ENCODE data around the gene AAGAB.

GRCh38 chr15:67296684-67297083 is 42.2 kb upstream of the AAGAB start:
- no peak for TF ChIP-seq CTCF (IDR thresholded peaks at IDR 0.05)
- TF ChIP-seq EZH2 (IDR thresholded peaks at IDR 0.05; ENCODE audit: borderline replicate concordance, insufficient read depth, low read depth, low read length, poor library complexity, severe bottlenecking) = no peak

Data from B cell (primary cell).